Lung (tissue), 12 donors: ENCODE data around the gene ATP2B2. TPM values are rescaled to one million over a fixed set of nuclear protein-coding genes. Genes with fewer than 3 reads are reported as not detected.

Source experiments
- ATAC-seq: fragments of 200-7000 bp; cut with Tn5 transposase; one replicate; pipeline ENCODE4 v1.9.1; 2020; ENCODE audit warnings: moderate number of reproducible peaks; ENCODE audit not compliant: insufficient read depth, low FRiP score
- DNase-seq, 3 donors: peaks; one replicate each; pipeline ENCODE4 v3.0.0-alpha.2; 2013 to 2017
- H3K27ac ChIP-seq, 2 donors: one replicate each; pipeline ENCODE4 v1.5.1; 2013; ENCODE audit warnings: mild to moderate bottlenecking in 2 of 2, moderate library complexity in 2 of 2, control low read depth in 1 of 2, inconsistent platforms in 1 of 2, low read depth in 1 of 2, low read length in 1 of 2
- H3K27me3 ChIP-seq, 3 donors: one replicate each; pipeline ENCODE4 v1.5.1; 2013; ENCODE audit warnings: low read length in 2 of 3; ENCODE audit not compliant: control insufficient read depth in 3 of 3, insufficient read depth in 3 of 3
- H3K36me3 ChIP-seq, 4 donors: one replicate each; pipeline ENCODE4 v1.5.1; 2013; ENCODE audit warnings: low read length in 4 of 4, mild to moderate bottlenecking in 1 of 4, moderate library complexity in 1 of 4; ENCODE audit not compliant: control insufficient read depth in 4 of 4, insufficient read depth in 4 of 4
- H3K4me1 ChIP-seq, 5 donors: one replicate each; pipeline ENCODE4 v1.5.1; 2013; ENCODE audit warnings: low read length in 5 of 5, mild to moderate bottlenecking in 2 of 5, moderate library complexity in 1 of 5; ENCODE audit not compliant: control insufficient read depth in 5 of 5, insufficient read depth in 5 of 5
- H3K4me3 ChIP-seq: one replicate; pipeline ENCODE4 v1.5.1; 2013; ENCODE audit warnings: mild to moderate bottlenecking, control low read depth, moderate library complexity
- H3K9ac ChIP-seq, 2 donors: one replicate each; pipeline ENCODE4 v1.5.1; 2013; ENCODE audit warnings: low read length in 2 of 2, control low read depth in 1 of 2; ENCODE audit not compliant: insufficient read depth in 1 of 2
- H3K9me3 ChIP-seq, 4 donors: one replicate each; pipeline ENCODE4 v1.5.1; 2013; ENCODE audit warnings: low read length in 3 of 4, mild to moderate bottlenecking in 1 of 4, moderate library complexity in 1 of 4; ENCODE audit not compliant: control insufficient read depth in 4 of 4, insufficient read depth in 3 of 4
- CTCF ChIP-seq: IDR thresholded peaks from 2 replicates; pipeline ENCODE4 v1.5.1; 2012; ENCODE audit warnings: mild to moderate bottlenecking; ENCODE audit errors: control extremely low read depth, extremely low read depth
- WGBS, 2 donors: extraction: QIAGEN DNeasy Blood & Tissue Kit; methylation state at CpG; one replicate each; pipeline ENCODE4 v1.1.7; 2013; 5-methylcytosine and 5-hydroxymethylcytosine counted together
- polyA plus RNA-seq, 2 donors: library from polyadenylated mRNA; stranded (reverse); fragments of 200-250 nt; gene quantifications; one replicate each; pipeline ENCODE4 v1.2.1, GENCODE V29; 2013
- total RNA-seq, 2 donors: library from RNA; depleted of rRNA in 1 of 2; stranded (reverse); fragments of >200 nt in 1 of 2; gene quantifications; one replicate each; pipeline ENCODE4 v1.2.1, GENCODE V29; 2014 to 2021
- donor health status: control.
- donor health status: control.
- donor health status: Bipolar disorder and iron deficiency.
- donor health status: healthy.
- donor health status: DM: yes; HTN: yes; CAD: no.

The ATP2B2 gene
- total and polyA plus RNA-seq, 4 donors, result 0.06 TPM; not detected in 3

GRCh38 chr3:10387881-10388609 lies 117.3 kb downstream of the ATP2B2 start:
- H3K4me3 ChIP-seq, result no peak overlapping the region
- H3K4me1 ChIP-seq, result no peaks in the 10 kb centered on the region
- DNase-seq (no peak), ATAC-seq (no peak)
- H3K9me3 ChIP-seq, result peaks cover 0 to 25% (median 16%) of the 10 kb centered on the region in 4 donors
- TF ChIP-seq CTCF, result no peak
- H3K36me3 ChIP-seq, result no peaks in the 10 kb centered on the region
- no peak overlapping the region for H3K27ac ChIP-seq
- no peaks in the 10 kb centered on the region for H3K27me3 ChIP-seq
- H3K9ac ChIP-seq, result no peak overlapping the region
- WGBS, 2 donors, result 59 to 64% methylated on average over 6 of the region's 6 CpGs

DNA sequence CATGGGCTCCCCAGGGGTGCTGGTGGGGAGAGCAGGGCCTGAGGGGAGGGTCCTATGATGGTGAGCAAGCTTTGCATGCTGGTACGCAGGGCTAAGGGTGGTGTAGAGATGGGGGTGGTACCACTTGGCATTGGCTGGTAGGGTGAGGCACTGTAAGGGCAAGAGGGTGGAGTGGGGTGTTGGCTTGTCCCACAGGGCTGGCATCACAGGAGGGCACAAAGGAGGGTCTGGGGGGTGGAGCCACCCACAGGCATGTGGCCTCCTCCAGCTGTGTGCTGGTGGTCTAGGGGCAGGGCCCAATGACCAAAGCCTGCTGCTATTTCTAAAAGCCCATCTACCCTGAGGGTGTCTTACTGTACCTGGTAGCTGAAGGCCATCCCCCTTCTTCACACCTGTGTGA lies 119.3 kb downstream of the ATP2B2 start:
- no peak for TF ChIP-seq CTCF
- Histone ChIP-seq H3K27me3 (no peaks in the 10 kb centered on the region), H3K4me3 (no peak overlapping the region), H3K9ac (no peak overlapping the region), H3K36me3 (no peaks in the 10 kb centered on the region), H3K27ac (no peak overlapping the region), H3K9me3 (peaks cover 0 to 25% (median 16%) of the 10 kb centered on the region in 4 donors), H3K4me1 (no peaks in the 10 kb centered on the region)
- ATAC-seq (no peak), DNase-seq (no peak)
- 88 to 100% methylated on average over 1 of the region's 1 CpG for WGBS, 2 donors

- H3K4me1 ChIP-seq, result no peaks in the 10 kb centered on the region
- no peak for TF ChIP-seq CTCF
- no peak overlapping the region for H3K4me3 ChIP-seq
- peaks cover 0 to 25% (median 16%) of the 10 kb centered on the region in 4 donors for H3K9me3 ChIP-seq
- WGBS, 2 donors, result 83 to 86% methylated on average over 23 of the region's 23 CpGs
- no peak overlapping the region for H3K27ac ChIP-seq
- no peaks in the 10 kb centered on the region for H3K36me3 ChIP-seq
- no peaks in the 10 kb centered on the region for H3K27me3 ChIP-seq
- no peak overlapping the region for H3K9ac ChIP-seq
- ATAC-seq, result no peak
- no peak for DNase-seq
Observed at GRCh38 chr3:10384541-10385360, 120.6 kb downstream of the ATP2B2 start.
